AML-193 (cell line): ENCODE data around the gene MLN.
"Not testable (repeated sequence)": the region's sequence is repeated elsewhere in the genome, so short reads cannot be mapped to it uniquely, and the experiment has no call there.

Experiments used
- DNase-seq, 2 experiments: peaks; one replicate each; lab custom pipeline; 2025; lab: John Stamatoyannopoulos, UW

The MLN gene

DNA sequence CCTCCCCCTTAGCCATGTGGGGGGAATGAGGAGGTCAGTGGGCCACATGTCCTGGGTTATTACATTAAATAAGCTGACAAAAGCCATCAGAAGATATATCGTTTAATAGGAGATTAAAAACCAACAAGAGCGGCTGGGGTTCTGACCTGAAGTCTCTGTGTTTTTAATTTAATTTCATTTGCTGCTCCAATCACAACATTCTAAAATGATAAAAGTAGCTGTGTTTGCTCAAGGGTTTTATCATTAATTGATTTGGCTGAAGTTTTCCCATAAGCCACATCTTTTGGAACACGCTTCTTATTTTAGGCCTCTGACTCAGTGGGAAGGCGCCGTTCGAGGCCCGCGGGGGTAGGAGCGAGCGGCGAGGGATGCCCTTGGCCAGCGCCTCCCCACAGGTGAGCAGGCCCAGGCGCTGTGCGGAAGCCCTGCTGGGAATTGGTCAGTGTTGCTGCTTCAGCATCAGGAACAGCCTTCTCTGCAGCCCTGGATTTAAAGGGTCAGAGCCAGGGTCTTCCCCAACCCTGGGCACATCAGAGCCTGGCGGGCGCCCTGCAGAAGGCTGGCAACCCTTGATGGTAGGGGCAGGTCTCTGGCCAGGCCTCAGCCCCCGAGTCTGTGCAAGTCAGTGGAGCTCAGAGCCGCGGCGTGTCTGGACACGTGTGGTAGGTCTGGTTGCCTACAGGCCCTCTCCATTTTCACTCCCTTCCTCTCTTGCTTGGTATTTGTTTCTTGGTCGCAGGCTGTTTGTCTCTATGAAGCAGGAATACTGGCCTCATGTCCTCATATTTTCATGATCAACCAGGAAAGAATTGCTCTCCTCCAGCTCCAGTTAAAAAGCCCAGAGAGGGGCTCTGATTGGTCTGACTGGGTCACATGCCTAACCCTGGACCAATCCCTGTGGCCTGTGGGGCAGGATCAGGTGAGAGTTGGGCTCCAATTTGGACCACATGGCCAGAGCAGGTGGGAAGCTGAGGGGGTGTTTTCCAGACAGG is 30.9 kb upstream of the MLN start:
- DNase-seq, result no peak

GRCh38 chr6:33833599-33833998 is 29.8 kb upstream of the MLN start:
- no peak for DNase-seq

DNA sequence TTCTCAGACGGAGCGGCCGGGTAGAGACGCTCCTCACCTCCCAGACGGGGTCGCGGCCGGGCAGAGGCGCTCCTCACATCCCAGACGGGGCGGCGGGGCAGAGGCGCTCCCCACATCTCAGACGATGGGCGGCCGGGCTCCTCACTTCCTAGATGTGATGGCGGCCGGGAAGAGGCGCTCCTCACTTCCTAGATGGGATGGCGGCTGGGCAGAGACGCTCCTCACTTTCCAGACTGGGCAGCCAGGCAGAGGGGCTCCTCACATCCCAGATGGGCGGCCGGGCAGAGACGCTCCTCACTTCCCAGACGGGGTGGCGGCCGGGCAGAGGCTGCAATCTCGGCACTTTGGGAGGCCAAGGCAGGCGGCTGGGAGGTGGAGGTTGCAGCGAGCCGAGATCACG is 29.0 kb upstream of the MLN start:
- not testable (repeated sequence) for DNase-seq

GRCh38 chr6:33831725-33832124 is 27.9 kb upstream of the MLN start:
- DNase-seq, result not testable (repeated sequence)

DNA sequence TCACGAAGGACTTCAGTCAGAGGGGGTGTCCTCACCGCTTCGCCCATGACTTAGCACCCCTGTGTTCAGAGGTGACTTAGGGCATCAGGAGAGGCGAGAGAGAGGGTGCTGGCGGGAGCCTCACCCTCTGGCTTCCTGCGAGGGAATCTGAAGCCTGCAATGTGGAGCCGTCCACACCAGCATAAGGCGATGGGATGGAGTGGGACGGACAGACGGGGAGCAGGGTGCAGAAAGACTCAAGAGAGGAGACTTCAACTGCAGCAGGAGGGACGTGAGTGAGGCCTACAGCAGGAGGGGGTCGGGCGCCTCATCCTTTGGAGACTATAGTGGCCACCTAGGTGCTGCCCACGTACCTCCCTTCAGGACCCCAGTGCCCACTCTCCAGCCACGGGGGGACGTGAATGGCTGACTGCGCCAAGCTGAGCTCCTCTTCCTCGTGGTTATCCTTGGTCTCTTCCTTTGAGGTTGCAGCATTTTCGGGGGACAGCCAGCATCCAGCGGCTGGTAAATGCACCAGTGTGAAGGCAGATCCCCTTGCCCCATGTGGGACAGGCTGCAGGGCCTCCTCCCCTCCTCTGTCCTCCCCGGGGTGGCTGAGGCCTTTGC is 26.9 kb upstream of the MLN start:
- DNase-seq, result no peak

DNA sequence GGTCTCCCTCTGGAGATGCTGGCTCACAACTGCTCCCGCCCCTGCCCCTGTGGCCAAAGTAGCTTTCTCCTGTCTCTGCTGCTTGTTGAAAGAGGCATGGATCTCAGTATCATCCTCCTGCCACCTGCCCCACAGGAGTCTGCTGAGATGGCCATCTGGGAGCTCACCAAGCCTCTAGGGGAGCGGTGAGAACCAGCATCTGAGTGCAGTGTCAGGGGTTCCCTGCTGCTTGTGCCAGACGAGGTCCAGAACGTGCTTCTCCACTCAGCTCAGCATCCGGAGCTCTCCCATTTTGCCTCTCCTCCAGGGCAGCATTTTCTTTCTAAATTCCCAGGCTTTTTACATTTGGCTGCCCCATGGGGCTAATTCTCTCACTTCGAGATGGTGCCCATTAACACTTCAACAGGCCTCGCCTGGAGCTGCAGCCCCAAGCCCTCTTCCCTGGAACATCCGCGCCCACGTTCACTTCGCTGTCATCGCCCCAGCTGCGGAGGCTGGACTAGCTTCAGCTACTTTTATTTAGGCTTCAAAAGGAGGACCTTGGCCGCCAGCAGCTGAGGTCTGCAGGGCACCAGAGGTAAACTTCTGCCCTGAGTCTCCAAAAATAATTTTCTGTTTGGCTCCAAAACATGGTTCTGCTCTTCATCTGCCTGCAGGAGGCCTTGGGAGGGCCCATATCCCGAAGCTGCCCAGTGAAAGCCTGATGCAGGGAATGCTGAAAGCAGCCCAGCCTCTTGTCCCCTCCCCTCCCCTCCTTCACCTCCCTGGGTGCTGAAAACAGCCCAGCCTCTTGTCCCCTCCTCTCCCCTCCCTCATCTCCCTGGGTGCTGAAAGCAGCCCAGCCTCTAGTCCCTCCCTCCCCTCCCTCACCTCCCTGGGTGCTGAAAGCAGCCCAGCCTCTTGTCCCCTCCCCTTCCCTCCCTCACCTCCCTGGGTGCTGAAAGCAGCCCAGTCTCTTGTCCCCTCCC is 25.2 kb upstream of the MLN start:
- DNase-seq, result no peak

DNA sequence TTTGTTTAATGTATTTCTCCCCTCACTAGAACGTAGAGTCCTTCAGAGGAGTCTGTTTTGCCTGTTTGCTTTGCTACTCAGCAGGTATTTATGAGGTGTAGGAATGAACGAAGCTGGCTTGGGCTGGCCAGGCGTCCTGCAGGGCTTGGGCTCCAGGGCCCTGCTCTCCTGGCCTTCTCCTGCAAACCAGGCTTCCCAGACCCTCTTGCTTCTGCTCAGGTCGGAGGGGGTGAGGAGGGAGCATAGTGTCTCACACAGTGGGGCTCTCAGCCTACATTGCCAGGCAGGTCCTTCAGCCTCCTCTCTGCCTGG is 24.6 kb upstream of the MLN start:
- DNase-seq, result no peak

DNA sequence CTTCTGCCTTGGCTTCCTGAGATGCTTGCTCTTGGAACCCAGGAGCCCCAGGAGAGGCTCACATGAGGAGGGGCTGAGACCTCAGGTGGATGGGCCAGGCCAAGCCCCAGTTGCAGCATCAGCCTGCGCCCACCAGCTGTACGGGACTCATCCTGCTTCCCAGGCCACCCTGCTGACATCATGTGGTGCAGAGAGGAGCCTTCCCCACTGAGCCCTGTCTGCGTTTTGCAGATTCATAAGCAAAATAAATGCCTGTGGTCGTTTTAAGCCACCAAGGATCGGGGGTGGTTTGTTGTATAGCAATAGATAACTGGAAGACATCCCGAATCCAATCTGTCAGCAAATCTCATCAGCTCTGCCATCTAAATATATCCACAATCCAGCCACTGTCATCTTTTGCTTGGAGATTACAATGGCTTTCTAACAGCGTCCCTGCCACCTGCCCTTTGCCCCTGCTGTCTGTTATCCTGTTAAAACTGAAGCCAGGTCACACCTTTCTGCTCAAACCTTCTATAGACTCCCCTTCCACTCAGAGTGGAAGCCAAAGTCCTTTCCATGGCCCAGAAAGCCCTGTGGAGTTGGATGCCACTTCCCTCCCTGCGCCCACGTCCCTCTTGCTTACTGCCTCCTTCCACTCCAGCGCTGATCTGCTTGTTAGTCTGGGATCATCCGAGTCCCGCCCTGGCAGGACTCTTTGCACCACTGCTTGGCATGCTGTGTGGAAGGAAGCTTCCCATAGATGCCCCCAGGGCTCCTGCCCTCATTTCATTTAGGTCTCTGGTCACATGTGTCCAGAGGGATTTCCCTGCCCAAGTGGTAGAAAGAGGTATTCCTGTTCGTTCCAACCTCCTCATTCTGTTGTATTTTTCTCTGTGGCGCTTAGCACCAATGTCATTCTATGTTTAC is 24.0 kb upstream of the MLN start:
- no peak for DNase-seq

DNA sequence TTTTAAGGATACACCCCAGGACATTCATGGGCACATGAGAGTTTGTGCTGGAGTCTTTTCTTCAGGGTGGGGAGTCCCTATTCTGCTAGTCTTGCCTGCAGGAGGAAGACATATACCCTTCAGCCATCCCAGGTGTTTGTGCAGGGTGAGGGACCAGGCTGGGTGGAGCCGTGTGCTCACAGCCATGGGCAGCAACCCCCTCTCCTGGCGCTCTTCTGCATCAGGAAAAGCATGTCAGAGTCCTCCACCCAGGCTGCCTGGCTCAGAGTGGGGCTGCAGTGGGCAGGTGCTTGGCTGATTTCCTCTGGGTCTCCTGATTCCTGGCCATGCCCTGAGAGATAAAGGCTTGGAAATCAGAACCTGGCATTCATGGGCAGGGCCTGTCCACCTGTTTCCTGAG is 22.7 kb upstream of the MLN start:
- DNase-seq, result no peak

- DNase-seq, result no peak
Observed at GRCh38 chr6:33824461-33825154, 20.8 kb upstream of the MLN start.

- DNase-seq, result no peak
Observed at GRCh38 chr6:33823806-33824205, 20.0 kb upstream of the MLN start.

- peak; percentile 5 to 19 for DNase-seq
Observed at GRCh38 chr6:33822575-33823395, 19.0 kb upstream of the MLN start.

GRCh38 chr6:33820784-33821520 is 17.1 kb upstream of the MLN start:
- DNase-seq, result no peak

GRCh38 chr6:33820243-33820642 is 16.4 kb upstream of the MLN start:
- no peak for DNase-seq

- DNase-seq, result no peak
Observed at GRCh38 chr6:33819021-33819420, 15.2 kb upstream of the MLN start.

DNA sequence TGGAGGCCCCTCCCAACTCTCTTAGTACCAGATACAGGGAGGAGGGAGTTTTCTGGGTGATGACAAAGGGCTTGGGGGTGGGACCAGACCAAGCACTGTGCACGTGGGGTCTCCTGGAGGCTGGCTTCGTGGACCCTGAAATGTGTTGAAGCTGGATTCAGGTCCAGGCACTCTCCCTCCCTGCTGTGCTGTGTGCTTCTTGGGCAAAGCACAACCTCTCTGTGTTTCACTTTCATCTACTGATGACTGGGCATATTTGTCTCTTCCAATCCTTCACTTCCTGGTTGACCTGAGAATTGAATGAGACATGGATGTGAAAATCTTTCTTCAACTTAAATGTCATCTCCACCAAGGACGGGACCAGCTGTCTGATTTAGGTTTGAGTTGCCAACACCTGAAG is 14.5 kb upstream of the MLN start:
- no peak for DNase-seq

DNA sequence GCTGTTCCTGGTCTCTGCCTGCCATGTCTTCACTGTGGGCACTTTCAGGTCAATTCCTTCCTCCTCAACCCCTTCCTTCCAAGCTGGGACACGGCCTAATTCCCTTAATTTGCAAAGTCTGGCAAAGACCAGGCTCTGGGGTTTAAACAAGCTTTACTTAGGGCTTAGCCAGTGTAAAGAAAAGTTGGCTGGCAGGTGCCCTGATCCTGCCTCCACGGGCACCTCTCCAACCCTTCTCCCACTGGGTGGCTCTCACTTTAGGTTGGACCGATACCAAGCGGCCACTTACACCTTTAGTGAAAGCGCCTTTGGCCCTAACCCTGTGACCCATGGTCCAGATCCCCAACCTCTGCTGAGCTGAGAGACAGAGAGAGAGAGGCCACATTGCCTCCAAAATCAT is 13.7 kb upstream of the MLN start:
- no peak for DNase-seq

- no peak for DNase-seq
Observed at GRCh38 chr6:33816911-33817310, 13.1 kb upstream of the MLN start.

DNA sequence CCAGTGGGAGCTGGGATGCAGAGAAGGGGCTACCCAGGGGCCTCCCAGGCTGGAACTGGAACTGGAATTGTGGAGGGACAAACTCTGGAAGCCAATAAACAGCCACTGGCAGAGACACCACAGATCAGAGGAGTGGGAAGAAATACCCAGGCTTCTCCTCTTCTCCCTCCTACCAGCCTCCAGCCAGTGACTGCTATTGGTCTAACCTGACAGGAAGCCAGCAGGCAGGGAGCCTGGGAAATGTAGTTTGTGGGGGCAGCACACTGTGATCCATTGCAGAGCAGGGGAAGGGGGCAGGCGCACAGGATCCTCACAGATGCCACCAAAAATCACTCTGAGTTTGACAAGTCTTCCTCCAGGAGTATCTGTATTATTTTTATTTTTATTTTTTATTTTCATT is 12.1 kb upstream of the MLN start:
- DNase-seq, result peak in 1 of 2 experiments; percentile 36
